Kidney (tissue), 14 donors: ENCODE data around the gene EBF3. TPM values are rescaled to one million over a fixed set of nuclear protein-coding genes. Genes with fewer than 3 reads are reported as not detected.

ENCODE experiments used
- DNase-seq, 5 donors: peaks; one replicate each; pipeline ENCODE4 v3.0.0-alpha.2; 2013 to 2020
- FAIRE-seq: peaks from 2 replicates; lab custom pipeline; 2012; peaks lifted over from hg19 to GRCh38; lab: Jason Lieb, UNC
- H3K27ac ChIP-seq, 2 donors: one replicate each; pipeline ENCODE4 v1.7.0; 2013; ENCODE audit warnings: low read depth in 2 of 2, low read length in 2 of 2, inconsistent platforms in 1 of 2
- H3K27me3 ChIP-seq: one replicate; pipeline ENCODE4 v1.7.1; 2013; ENCODE audit warnings: low read length, inconsistent platforms; ENCODE audit not compliant: control insufficient read depth, insufficient read depth
- H3K36me3 ChIP-seq, 3 donors: one replicate each; pipeline versions ENCODE4 v1.7.0 to v1.7.1; 2013; ENCODE audit warnings: low read length in 3 of 3, control low read depth in 1 of 3, inconsistent platforms in 1 of 3; ENCODE audit not compliant: insufficient read depth in 3 of 3, control insufficient read depth in 2 of 3
- H3K4me1 ChIP-seq, 3 donors: one replicate each; pipeline versions ENCODE4 v1.7.0 to v1.7.1; 2013; ENCODE audit warnings: low read length in 3 of 3, inconsistent platforms in 1 of 3, low read depth in 1 of 3; ENCODE audit not compliant: control insufficient read depth in 2 of 3, insufficient read depth in 2 of 3
- H3K4me3 ChIP-seq, 3 donors: one replicate each; pipeline versions ENCODE4 v1.7.0 to v1.8.1; 2013; ENCODE audit warnings: low read length in 3 of 3, control low read depth in 1 of 3, inconsistent platforms in 1 of 3
- H3K9ac ChIP-seq, 3 donors: one replicate each; pipeline versions ENCODE4 v1.7.0 to v1.7.1; 2013; ENCODE audit warnings: low read length in 3 of 3, control low read depth in 1 of 3, inconsistent platforms in 1 of 3
- H3K9me3 ChIP-seq, 3 donors: one replicate each; pipeline versions ENCODE4 v1.7.0 to v1.7.1; 2013; ENCODE audit warnings: low read length in 3 of 3, control low read depth in 1 of 3, inconsistent platforms in 1 of 3; ENCODE audit not compliant: control insufficient read depth in 2 of 3, insufficient read depth in 1 of 3
- intact Hi-C: fragments of 100-400 bp; cut with DNase I; formaldehyde crosslinking; loops from one replicate; pipeline ENCODE4 v1.11.1; 2022
- polyA plus RNA-seq: library from polyadenylated mRNA; stranded (reverse); fragments of 350-450 nt; fragmentation: Illumina TruSeq; extraction: RNeasy Lipid Tissue Mini Kit (QIAGEN cat#74804); gene quantifications from one replicate; pipeline ENCODE4 v1.2.3, GENCODE V29; 2014; ENCODE audit warnings: low read depth, low replicate concordance; ENCODE audit not compliant: insufficient read depth
- total RNA-seq: library from RNA; stranded (reverse); fragmentation: NEBNext Ultra II Directional; extraction: Animal tissue kit (Norgen Biotek cat#: 25700); gene quantifications from one replicate; pipeline ENCODE4 v1.2.1, GENCODE V29; 2021
- TF ChIP-seq, protein P1 (sequence below): IDR thresholded peaks from 3 replicates; pipeline ENCODE4 v1.5.1; 2012; ENCODE audit warnings: mild to moderate bottlenecking, moderate library complexity, borderline replicate concordance; ENCODE audit not compliant: insufficient read depth; ENCODE audit errors: extremely low read depth
- donor health status: control.
- donor health status: control.
- donor health status: control.
- donor health status: control.
- donor health status: control.
- donor health status: DM: yes; HTN: yes; CAD: no.
- donor health status: Normal renal cell carcinoma (clear cell type).

EBF3 gene
- total and polyA plus RNA-seq, 2 donors from 2014 or later: 0.09 to 0.98 TPM

DNA sequence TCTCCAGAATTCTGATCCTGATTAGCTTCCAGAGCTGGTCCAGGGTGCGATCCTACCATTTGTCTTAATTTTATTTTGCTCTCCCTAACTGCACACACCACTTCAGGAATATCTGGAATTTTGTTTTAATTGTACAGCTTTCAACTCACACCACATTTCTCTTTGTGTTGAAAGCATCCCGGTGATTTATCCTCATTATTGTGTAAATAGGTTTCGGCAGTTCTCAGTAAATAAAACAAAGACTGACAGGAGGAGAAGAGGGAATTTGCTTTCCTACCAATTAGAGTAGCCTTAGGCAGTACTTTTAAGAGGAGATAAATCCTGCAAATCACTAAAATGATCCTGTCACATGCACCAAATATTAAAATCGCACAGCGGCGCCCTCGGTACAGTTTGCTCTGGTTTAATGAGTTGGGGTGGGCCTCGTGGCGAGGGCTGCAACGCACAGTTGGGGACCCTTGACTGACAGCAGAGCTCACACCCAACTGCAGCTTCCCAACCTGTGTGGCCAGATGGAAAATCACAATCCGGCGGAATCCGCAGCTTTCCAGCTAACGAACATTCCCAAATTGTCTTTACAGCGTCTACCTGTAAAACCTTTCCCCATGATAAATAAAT, 62.6 kb downstream of the EBF3 start:
- intact Hi-C loops: no loop called here
- H3K9me3 ChIP-seq: no peaks in the 10 kb centered on the region
- FAIRE-seq (no peak), DNase-seq (no peak)
- H3K36me3 ChIP-seq: no peaks in the 10 kb centered on the region
- no peaks in the 10 kb centered on the region for H3K4me1 ChIP-seq
- no peak overlapping the region for H3K9ac ChIP-seq
- TF ChIP-seq, protein P1, sequence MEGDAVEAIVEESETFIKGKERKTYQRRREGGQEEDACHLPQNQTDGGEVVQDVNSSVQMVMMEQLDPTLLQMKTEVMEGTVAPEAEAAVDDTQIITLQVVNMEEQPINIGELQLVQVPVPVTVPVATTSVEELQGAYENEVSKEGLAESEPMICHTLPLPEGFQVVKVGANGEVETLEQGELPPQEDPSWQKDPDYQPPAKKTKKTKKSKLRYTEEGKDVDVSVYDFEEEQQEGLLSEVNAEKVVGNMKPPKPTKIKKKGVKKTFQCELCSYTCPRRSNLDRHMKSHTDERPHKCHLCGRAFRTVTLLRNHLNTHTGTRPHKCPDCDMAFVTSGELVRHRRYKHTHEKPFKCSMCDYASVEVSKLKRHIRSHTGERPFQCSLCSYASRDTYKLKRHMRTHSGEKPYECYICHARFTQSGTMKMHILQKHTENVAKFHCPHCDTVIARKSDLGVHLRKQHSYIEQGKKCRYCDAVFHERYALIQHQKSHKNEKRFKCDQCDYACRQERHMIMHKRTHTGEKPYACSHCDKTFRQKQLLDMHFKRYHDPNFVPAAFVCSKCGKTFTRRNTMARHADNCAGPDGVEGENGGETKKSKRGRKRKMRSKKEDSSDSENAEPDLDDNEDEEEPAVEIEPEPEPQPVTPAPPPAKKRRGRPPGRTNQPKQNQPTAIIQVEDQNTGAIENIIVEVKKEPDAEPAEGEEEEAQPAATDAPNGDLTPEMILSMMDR: no peak
- no peak overlapping the region for H3K4me3 ChIP-seq
- no peak overlapping the region for H3K27ac ChIP-seq
- H3K27me3 ChIP-seq: peaks cover 14% of the 10 kb centered on the region

DNA sequence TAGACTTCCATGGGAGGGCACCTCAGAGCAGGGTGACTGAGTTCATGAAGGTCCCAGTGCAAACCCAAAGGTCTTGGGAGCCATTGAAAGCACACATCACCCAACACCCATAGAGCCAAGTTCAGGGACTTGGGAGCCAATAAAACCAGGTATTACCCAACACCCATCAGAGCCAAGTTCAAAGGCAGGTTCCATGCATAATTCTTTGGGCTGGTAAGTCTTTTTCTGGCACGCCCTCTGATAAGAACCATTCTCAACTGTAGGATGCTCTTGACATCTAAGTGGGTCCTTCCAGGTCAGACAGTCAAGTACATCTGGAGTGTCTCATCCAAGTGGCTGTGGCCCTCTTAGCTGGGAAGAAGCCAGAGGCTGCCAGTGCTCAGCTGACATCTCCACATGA, 63.2 kb downstream of the EBF3 start:
- Histone ChIP-seq H3K36me3 (no peaks in the 10 kb centered on the region), H3K9me3 (no peaks in the 10 kb centered on the region), H3K27me3 (peaks cover 14% of the 10 kb centered on the region), H3K4me1 (no peaks in the 10 kb centered on the region), H3K27ac (no peak overlapping the region), H3K4me3 (no peak overlapping the region), H3K9ac (no peak overlapping the region)
- FAIRE-seq (no peak), DNase-seq (no peak)
- intact Hi-C loops: no loop called here
- TF ChIP-seq, protein P1: no peak

DNA sequence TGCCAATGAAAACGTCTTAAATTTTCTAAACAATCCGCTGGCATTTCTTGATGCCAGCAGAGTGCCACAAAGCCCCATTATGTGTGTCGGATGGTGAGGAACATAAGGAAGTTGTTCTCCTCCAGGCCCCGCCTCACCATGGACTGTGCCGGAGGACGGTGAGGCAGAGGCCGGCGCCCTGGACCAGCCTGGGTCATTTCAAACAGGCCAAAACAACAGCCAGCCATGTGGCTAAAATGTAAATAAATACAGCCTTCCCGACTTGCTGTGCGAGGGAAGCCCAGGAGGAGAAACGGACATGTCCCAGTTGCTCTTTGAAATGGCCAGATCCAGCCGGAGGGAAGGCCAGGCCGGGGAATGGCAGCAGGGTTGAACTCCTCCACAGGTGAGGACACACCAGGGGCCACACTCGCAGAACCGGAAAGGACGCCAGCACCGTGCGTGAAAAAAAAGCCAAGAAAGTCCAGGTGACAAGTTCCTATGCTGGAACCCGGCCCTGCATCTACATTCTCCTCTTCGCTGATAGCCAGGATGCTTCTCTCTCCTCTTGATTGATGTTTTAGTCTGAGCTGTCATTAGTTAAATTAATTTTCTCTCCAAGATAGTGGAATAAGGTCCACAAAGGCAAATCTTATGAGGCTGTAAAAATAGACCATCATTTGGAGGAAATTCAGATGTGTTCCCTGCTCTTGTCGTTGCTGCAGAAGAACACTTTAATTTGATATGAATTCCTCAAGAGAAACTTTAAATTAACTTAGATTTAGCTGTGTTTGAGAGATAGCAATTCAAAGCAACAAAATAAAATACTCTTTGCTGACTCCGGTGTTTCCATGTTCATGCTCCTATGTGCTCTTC, 64.6 kb downstream of the EBF3 start:
- Histone ChIP-seq H3K27ac (no peak overlapping the region), H3K9ac (no peak overlapping the region), H3K4me1 (no peaks in the 10 kb centered on the region), H3K9me3 (no peaks in the 10 kb centered on the region), H3K36me3 (no peaks in the 10 kb centered on the region), H3K4me3 (no peak overlapping the region), H3K27me3 (peaks cover 14% of the 10 kb centered on the region)
- intact Hi-C loops: no loop called here
- DNase-seq: no peak
- FAIRE-seq: no peak
- TF ChIP-seq, protein P1: no peak
